ENCODE data around the gene ZPR1.
"Not testable (repeated sequence)": the region's sequence is repeated elsewhere in the genome, so short reads cannot be mapped to it uniquely, and the experiment has no call there.

The ZPR1 gene

GRCh38 chr11:116823031-116823843, 35.4 kb upstream of the ZPR1 start, which contains the start of gene APOA4:
Gene APOA4 (minus strand): TSS chr11:116823304. CDS start chr11:116823191, 113 bp downstream.
- DNase-seq = no peak

- no peak for DNase-seq
Observed at GRCh38 chr11:116822575-116822974, 34.8 kb upstream of the ZPR1 start.

GRCh38 chr11:116821050-116821918, 33.5 kb upstream of the ZPR1 start:
- no peak for DNase-seq

- DNase-seq = no peak
Observed at GRCh38 chr11:116819049-116819448, 31.2 kb upstream of the ZPR1 start.

GRCh38 chr11:116814502-116814901, 26.7 kb upstream of the ZPR1 start:
- DNase-seq = no peak

GRCh38 chr11:116813781-116814471, 26.1 kb upstream of the ZPR1 start:
- no peak for DNase-seq

- DNase-seq = no peak
Observed at GRCh38 chr11:116813170-116813569, 25.3 kb upstream of the ZPR1 start.

GRCh38 chr11:116812109-116812508, 24.3 kb upstream of the ZPR1 start:
- DNase-seq = no peak

GRCh38 chr11:116811194-116811593, 23.4 kb upstream of the ZPR1 start:
- DNase-seq = no peak

- no peak for DNase-seq
Observed at GRCh38 chr11:116808262-116809175, 20.7 kb upstream of the ZPR1 start.

GRCh38 chr11:116807601-116808261, 19.9 kb upstream of the ZPR1 start:
- DNase-seq = no peak

- DNase-seq = no peak
Observed at GRCh38 chr11:116804001-116804400, 16.2 kb upstream of the ZPR1 start.

GRCh38 chr11:116801662-116802061, 13.8 kb upstream of the ZPR1 start:
- DNase-seq = not testable (repeated sequence)

GRCh38 chr11:116800610-116801009, 12.8 kb upstream of the ZPR1 start:
- no peak for DNase-seq

- DNase-seq = no peak
Observed at GRCh38 chr11:116798368-116798767, 10.5 kb upstream of the ZPR1 start.

- DNase-seq = no peak
Observed at GRCh38 chr11:116797816-116798215, 10.0 kb upstream of the ZPR1 start.

GRCh38 chr11:116796548-116796947, 8.7 kb upstream of the ZPR1 start:
- DNase-seq = no peak

- DNase-seq = no peak
Observed at GRCh38 chr11:116794851-116795250, 7.0 kb upstream of the ZPR1 start.

- no peak for DNase-seq
Observed at GRCh38 chr11:116793772-116794097, 5.9 kb upstream of the ZPR1 start.

GRCh38 chr11:116792869-116793771, 5.3 kb upstream of the ZPR1 start:
- DNase-seq = no peak

Data from T1000 (cell line).